SK-N-SH (cell line): ENCODE results near the gene C10orf143. TPM values are rescaled to one million over a fixed set of nuclear protein-coding genes. Genes with fewer than 3 reads are reported as not detected.

Experiments
- CTCF ChIA-PET: fragments of 300-600, 350-600 bp; formaldehyde crosslinking; extraction: SDS; loops from one replicate; lab custom pipeline; 2021; lab: Yijun Ruan, JAX
- POLR2A ChIA-PET: fragments of 350-600 bp; sonication (Branson Sonifier 250); formaldehyde crosslinking; extraction: SDS; loops from one replicate; lab custom pipeline; 2020; ENCODE audit warnings: antibody characterized with exemption, inconsistent platforms; lab: Yijun Ruan, JAX
- DNase-seq: peaks from one replicate; pipeline ENCODE4 v3.0.0; 2012
- H2AFZ ChIP-seq: fragments of 200-600 bp; sonication (generic); 2 replicates; pipeline ENCODE4 v1.8.1; 2016; ENCODE audit warnings: antibody characterized with exemption, mild to moderate bottlenecking, low read depth
- H3F3A ChIP-seq: fragments of 200-600 bp; sonication (generic); replicated peaks from 2 replicates; pipeline ENCODE3; 2016; ENCODE audit warnings: antibody characterized with exemption, mild to moderate bottlenecking; ENCODE audit not compliant: insufficient read depth
- H3K27ac ChIP-seq, 2 experiments: fragments of 200-500 bp in 1 of 2; fragments of 200-600 bp in 1 of 2; sonication (Bioruptor generic) in 1 of 2; sonication (generic), shearing (Covaris generic) in 1 of 2; 2 replicates each; pipeline versions ENCODE4 v1.5.1 to v1.6.1; 2014 to 2016; ENCODE audit warnings: low read depth in 2 of 2, inconsistent platforms in 1 of 2, low read length in 1 of 2, mild to moderate bottlenecking in 1 of 2, mixed read lengths in 1 of 2
- H3K27me3 ChIP-seq: fragments of 200-600 bp; sonication (generic), shearing (Covaris generic); 2 replicates; pipeline ENCODE4 v1.6.1; 2016; ENCODE audit warnings: mixed run types; ENCODE audit not compliant: insufficient read depth
- H3K36me3 ChIP-seq, 2 experiments: fragments of 200-500 bp in 1 of 2; fragments of 200-600 bp in 1 of 2; sonication (Bioruptor generic) in 1 of 2; sonication (generic) in 1 of 2; replicated peaks in 1 of 2; 2 replicates each; pipeline versions ENCODE3 to v1.5.1; 2014 to 2016; ENCODE audit warnings: low read length in 1 of 2, mild to moderate bottlenecking in 1 of 2; ENCODE audit not compliant: insufficient read depth in 2 of 2, control insufficient read depth in 1 of 2
- H3K4me1 ChIP-seq, 2 experiments: fragments of 200-500 bp in 1 of 2; fragments of 200-600 bp in 1 of 2; sonication (Bioruptor generic) in 1 of 2; sonication (generic), shearing (Covaris generic) in 1 of 2; 2 replicates each; pipeline versions ENCODE4 v1.5.1 to v1.6.1; 2014 to 2016; ENCODE audit warnings: low read depth in 1 of 2, low read length in 1 of 2, mixed run types in 1 of 2; ENCODE audit not compliant: insufficient read depth in 2 of 2, control insufficient read depth in 1 of 2
- H3K4me2 ChIP-seq: fragments of 200-600 bp; sonication (generic), shearing (Covaris generic); 2 replicates; pipeline ENCODE4 v1.6.1; 2017; ENCODE audit warnings: mixed run types
- H3K4me3 ChIP-seq, 2 experiments: fragments of 200-500 bp in 1 of 2; fragments of 200-600 bp in 1 of 2; sonication (Bioruptor generic) in 1 of 2; sonication (generic), shearing (Covaris generic) in 1 of 2; 2 replicates each; pipeline versions ENCODE4 v1.5.1 to v1.8.1; 2014 to 2016; ENCODE audit warnings: low read depth in 2 of 2, inconsistent platforms in 1 of 2, low read length in 1 of 2, mild to moderate bottlenecking in 1 of 2, mixed read lengths in 1 of 2, moderate library complexity in 1 of 2
- H3K79me2 ChIP-seq: fragments of 200-600 bp; sonication (generic); 2 replicates; pipeline ENCODE4 v1.8.1; 2017; ENCODE audit warnings: mild to moderate bottlenecking; ENCODE audit not compliant: insufficient read depth
- H3K9ac ChIP-seq: fragments of 200-600 bp; sonication (generic); 2 replicates; pipeline ENCODE4 v1.6.1; 2017; ENCODE audit warnings: mixed run types
- H3K9me2 ChIP-seq: fragments of 200-600 bp; sonication (generic); 2 replicates; pipeline ENCODE4 v1.6.1; 2017; ENCODE audit warnings: mixed run types
- H3K9me3 ChIP-seq: fragments of 200-600 bp; sonication (generic); 2 replicates; pipeline ENCODE4 v1.6.1; 2017; ENCODE audit warnings: mixed run types, mild to moderate bottlenecking, moderate library complexity
- H4K20me1 ChIP-seq: fragments of 200-600 bp; sonication (generic); 2 replicates; pipeline ENCODE4 v1.6.1; 2017; ENCODE audit warnings: mild to moderate bottlenecking, mixed run types; ENCODE audit not compliant: insufficient read depth
- EP300 ChIP-seq, 2 experiments: IDR thresholded peaks; 2 replicates each; pipeline versions ENCODE4 v1.4.0 to v1.6.1; 2012; ENCODE audit warnings: borderline replicate concordance in 1 of 2, low read depth in 1 of 2, low read length in 1 of 2
- GABPA ChIP-seq: IDR thresholded peaks from 2 replicates; pipeline ENCODE4 v1.4.0; 2012; ENCODE audit warnings: low read depth, mild to moderate bottlenecking
- MAX ChIP-seq: IDR thresholded peaks from 2 replicates; pipeline ENCODE4 v1.4.0; 2012; ENCODE audit warnings: low read depth
- MEF2A ChIP-seq: IDR thresholded peaks from 2 replicates; pipeline ENCODE4 v1.4.0; 2012; ENCODE audit warnings: low read depth, borderline replicate concordance
- RFX5 ChIP-seq: IDR thresholded peaks from 2 replicates; pipeline ENCODE4 v1.6.1; 2012; ENCODE audit warnings: mild to moderate bottlenecking, improper control_type of control experiment, low read length
- RXRA ChIP-seq: IDR thresholded peaks from 2 replicates; pipeline ENCODE4 v1.4.0; 2012; ENCODE audit warnings: low read depth, mild to moderate bottlenecking, borderline replicate concordance
- TCF12 ChIP-seq: IDR thresholded peaks from 2 replicates; pipeline ENCODE4 v1.4.0; 2012
- TEAD4 ChIP-seq: IDR thresholded peaks from 2 replicates; pipeline ENCODE4 v1.4.0; 2012; ENCODE audit warnings: mild to moderate bottlenecking, borderline replicate concordance; ENCODE audit not compliant: insufficient read depth
- USF1 ChIP-seq: IDR thresholded peaks from 2 replicates; pipeline ENCODE4 v1.4.0; 2012; ENCODE audit warnings: low read depth, borderline replicate concordance
- ZBTB33 ChIP-seq: IDR thresholded peaks from 2 replicates; pipeline ENCODE4 v1.4.0; 2012; ENCODE audit warnings: low read depth, borderline replicate concordance
- WGBS: methylation state at CpG from one replicate; pipeline ENCODE4 v1.1.6; 2017; ENCODE audit warnings: low lambda C conversion rate; 5-methylcytosine and 5-hydroxymethylcytosine counted together
- polyA plus RNA-seq, 3 experiments: library from polyadenylated mRNA; depleted of rRNA; stranded (reverse); fragments of >200 nt; gene quantifications; 2 replicates each; pipeline ENCODE4 v1.2.3, GENCODE V29; 2012

Gene C10orf143
- polyA plus RNA-seq, 1 of the 3 experiments (the other 2 are of a cell fraction), result 2.2 TPM

DNA sequence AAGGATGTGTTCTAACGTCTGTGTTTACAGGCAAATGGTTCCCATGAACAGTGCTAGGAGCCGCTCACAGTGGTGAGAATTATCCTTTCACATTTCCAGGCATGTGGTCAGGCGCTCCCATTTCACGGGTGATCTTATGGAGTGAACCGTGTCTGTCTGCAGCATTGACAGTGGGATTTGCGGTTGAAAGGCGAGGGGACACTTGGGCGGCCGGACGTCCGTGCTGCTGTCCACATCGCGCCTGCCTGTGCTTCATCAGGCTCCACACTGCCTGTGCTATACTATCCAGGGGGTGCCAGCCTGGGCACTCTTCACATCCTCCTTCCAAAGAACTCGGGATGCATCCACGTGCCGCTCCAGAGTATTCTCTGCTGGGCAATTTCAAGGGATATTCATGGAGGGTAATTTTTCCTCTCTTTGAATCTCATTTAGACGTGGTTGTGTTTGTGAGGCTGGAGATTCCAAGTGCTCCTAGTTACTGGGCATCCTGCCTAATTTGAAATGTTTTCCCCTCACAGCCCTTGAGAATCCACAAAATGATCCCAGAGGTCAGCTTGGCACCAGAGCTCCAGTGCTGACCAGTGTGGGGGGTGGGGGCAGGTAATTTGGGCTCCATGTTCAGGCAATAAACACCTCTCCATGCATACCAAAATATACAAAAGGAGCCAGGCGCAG lies 84.7 kb downstream of the C10orf143 start:
- Histone ChIP-seq H3K4me1 (peaks cover 0 to 5% of the 10 kb centered on the region in 2 experiments; a peak in 1 of 4 replicates), H3K36me3 (no peaks in the 10 kb centered on the region), H3F3A (no peaks in the 10 kb centered on the region), H3K4me2 (no peak overlapping the region), H3K27ac (no peak overlapping the region), H3K79me2 (no peaks in the 10 kb centered on the region), H3K4me3 (no peak overlapping the region), H3K27me3 (no peaks in the 10 kb centered on the region), H2AFZ (no peak overlapping the region), H4K20me1 (no peaks in the 10 kb centered on the region), H3K9me3 (no peaks in the 10 kb centered on the region), H3K9ac (no peak overlapping the region), H3K9me2 (no peaks in the 10 kb centered on the region)
- no peak for DNase-seq
- WGBS, result 41% methylated on average over 11 of the region's 18 CpGs
- TF ChIP-seq MEF2A (no peak), TCF12 (no peak), RXRA (no peak)
- ChIA-PET CTCF (no interaction called here), POLR2A (no interaction called here)

- CTCF ChIA-PET, result no interaction called here
- POLR2A ChIA-PET, result no interaction called here
These were observed 85.3 kb downstream of the C10orf143 start for GRCh38 chr10:130025326-130025725.

More at GRCh38 chr10:130025326-130025725, 85.3 kb downstream of the C10orf143 start:
- Histone ChIP-seq H3K9me3 (no peaks in the 10 kb centered on the region), H3K9ac (no peak overlapping the region), H3K79me2 (no peaks in the 10 kb centered on the region), H3K27ac (no peak overlapping the region), H3K27me3 (no peaks in the 10 kb centered on the region), H4K20me1 (no peaks in the 10 kb centered on the region), H3F3A (no peaks in the 10 kb centered on the region), H3K4me2 (no peak overlapping the region), H2AFZ (no peak overlapping the region), H3K9me2 (no peaks in the 10 kb centered on the region), H3K4me3 (no peak overlapping the region), H3K4me1 (peaks cover 0 to 5% of the 10 kb centered on the region in 2 experiments; a peak in 1 of 4 replicates), H3K36me3 (no peaks in the 10 kb centered on the region)
- no peak for DNase-seq
- 11% methylated on average over 1 of the region's 1 CpG for WGBS
- TF ChIP-seq USF1 (no peak), ZBTB33 (no peak), RFX5 (no peak), GABPA (no peak), EP300 (IDR thresholded peaks at IDR 0.05; ENCODE audit: borderline replicate concordance in 1 of 2, low read depth in 1 of 2, low read length in 1 of 2) (no peak), MEF2A (no peak), TEAD4 (no peak), MAX (no peak)
